Measurements from ENCODE around the gene POLA2. TPM values are rescaled to one million over a fixed set of nuclear protein-coding genes. Genes with fewer than 3 reads are reported as not detected.

Gene POLA2
- total and polyA plus RNA-seq, 7 donors = 3.6 to 13.4 (median 4.9) TPM

GRCh38 chr11:65295571-65296341 lies 34.0 kb downstream of the POLA2 start:
- no peaks in the 10 kb centered on the region for H3K9me3 ChIP-seq
- intact Hi-C loops (cut with DNase I) = loop anchor here (10.0 kb wide), 1 partner anchor 209 kb away; no protein-coding TSS in a partner anchor
- H3K4me3 ChIP-seq = no peak overlapping the region
- H3K4me1 ChIP-seq = peaks cover 0 to 100% (median 100%) of the 10 kb centered on the region in 4 donors
- H3K27ac ChIP-seq = peak overlapping the region; percentile 89 to 95 (median 94)
- no peak for TF ChIP-seq CTCF (IDR thresholded peaks at IDR 0.05)
- no peak for TF ChIP-seq EP300 (IDR thresholded peaks at IDR 0.05)
- no peak for TF ChIP-seq POLR2A (IDR thresholded peaks at IDR 0.05)
- no peak for TF ChIP-seq POLR2AphosphoS5 (IDR thresholded peaks at IDR 0.05)
- H3K27me3 ChIP-seq = no peaks in the 10 kb centered on the region
- no peaks in the 10 kb centered on the region for H3K36me3 ChIP-seq
- WGBS, 2 donors = 85 to 93% methylated on average over 11 of the region's 11 CpGs
- DNase-seq = no peak

- peak overlapping the region; percentile 89 to 95 (median 94) for H3K27ac ChIP-seq
- intact Hi-C loops (cut with DNase I) = loop anchor here (10.0 kb wide), 1 partner anchor 208 kb away; no protein-coding TSS in a partner anchor
- peaks cover 0 to 100% (median 99%) of the 10 kb centered on the region in 4 donors for H3K4me1 ChIP-seq
- H3K27me3 ChIP-seq = no peaks in the 10 kb centered on the region
- no peak overlapping the region for H3K4me3 ChIP-seq
- H3K36me3 ChIP-seq = no peaks in the 10 kb centered on the region
- TF ChIP-seq POLR2AphosphoS5 (IDR thresholded peaks at IDR 0.05) = peak in 2 of 4 donors; percentile 33 to 40
- TF ChIP-seq EP300 (IDR thresholded peaks at IDR 0.05) = no peak
- 83 to 91% methylated on average over 12 of the region's 12 CpGs for WGBS, 2 donors
- no peaks in the 10 kb centered on the region for H3K9me3 ChIP-seq
- peak; percentile 85 for DNase-seq
These were observed 35.4 kb downstream of the POLA2 start for GRCh38 chr11:65297026-65297672.

- WGBS, 2 donors = 74 to 82% methylated on average over 8 of the region's 8 CpGs
- H3K27ac ChIP-seq = peak overlapping the region; percentile 89 to 95 (median 94)
- peak overlapping the region in 2 of 4 donors; percentile 6 to 32 for H3K4me3 ChIP-seq
- H3K27me3 ChIP-seq = no peaks in the 10 kb centered on the region
- intact Hi-C loops (cut with DNase I) = loop anchor here (10.0 kb wide), 1 partner anchor 207 kb away; no protein-coding TSS in a partner anchor
- no peaks in the 10 kb centered on the region for H3K36me3 ChIP-seq
- TF ChIP-seq POLR2A (IDR thresholded peaks at IDR 0.05) (no peak), CTCF (IDR thresholded peaks at IDR 0.05) (no peak), EP300 (IDR thresholded peaks at IDR 0.05) (peak in 2 of 4 donors; percentile 40 to 65), POLR2AphosphoS5 (IDR thresholded peaks at IDR 0.05) (peak; percentile 52 to 82 (median 70))
- H3K4me1 ChIP-seq = peaks cover 0 to 98% (median 97%) of the 10 kb centered on the region in 4 donors
- no peaks in the 10 kb centered on the region for H3K9me3 ChIP-seq
- DNase-seq = peak; percentile 98
These were observed 36.4 kb downstream of the POLA2 start for GRCh38 chr11:65298131-65298535.

- H3K36me3 ChIP-seq = no peaks in the 10 kb centered on the region
- peaks cover 0 to 92% (median 92%) of the 10 kb centered on the region in 4 donors for H3K4me1 ChIP-seq
- intact Hi-C loops (cut with DNase I) = loop anchor here (10.0 kb wide), 1 partner anchor 206 kb away; no protein-coding TSS in a partner anchor
- H3K27me3 ChIP-seq = no peaks in the 10 kb centered on the region
- no peak for TF ChIP-seq POLR2A (IDR thresholded peaks at IDR 0.05)
- peak in 3 of 4 donors; percentile 8 to 57 (median 35) for TF ChIP-seq EP300 (IDR thresholded peaks at IDR 0.05)
- peak; percentile 60 to 76 (median 68) for TF ChIP-seq POLR2AphosphoS5 (IDR thresholded peaks at IDR 0.05)
- DNase-seq = peak; percentile 96
- H3K9me3 ChIP-seq = no peaks in the 10 kb centered on the region
- peak overlapping the region; percentile 89 to 95 (median 94) for H3K27ac ChIP-seq
- H3K4me3 ChIP-seq = peak overlapping the region in 3 of 4 donors; percentile 6 to 32 (median 7)
- WGBS, 2 donors = 75 to 88% methylated on average over 12 of the region's 12 CpGs
These were observed 37.0 kb downstream of the POLA2 start for GRCh38 chr11:65298655-65299179.

- H3K4me1 ChIP-seq = peaks cover 0 to 89% (median 86%) of the 10 kb centered on the region in 4 donors
These were observed 39.0 kb downstream of the POLA2 start for GRCh38 chr11:65300621-65301275.

More at GRCh38 chr11:65300621-65301275, 39.0 kb downstream of the POLA2 start:
- intact Hi-C loops (cut with DNase I) = no loop called here
- DNase-seq = no peak
- H3K4me3 ChIP-seq = no peak overlapping the region
- no peaks in the 10 kb centered on the region for H3K27me3 ChIP-seq
- H3K36me3 ChIP-seq = no peaks in the 10 kb centered on the region
- no peak for TF ChIP-seq POLR2AphosphoS5 (IDR thresholded peaks at IDR 0.05)
- TF ChIP-seq POLR2A (IDR thresholded peaks at IDR 0.05) = no peak
- TF ChIP-seq EP300 (IDR thresholded peaks at IDR 0.05) = no peak
- no peak for TF ChIP-seq CTCF (IDR thresholded peaks at IDR 0.05)
- WGBS, 2 donors = 82 to 88% methylated on average over 17 of the region's 17 CpGs
- peak overlapping the region; percentile 39 to 94 (median 91) for H3K27ac ChIP-seq
- H3K9me3 ChIP-seq = no peaks in the 10 kb centered on the region

All from sigmoid colon (tissue), 7 donors.